K562 (cell line): ENCODE data around the gene TMC4. TPM values are rescaled to one million over a fixed set of nuclear protein-coding genes. Genes with fewer than 3 reads are reported as not detected.
A peak's percentile ranks its signal among the peaks of the same experiment; 100 is the strongest.

Experiments
- CREBBP ChIP-seq: IDR thresholded peaks from one replicate; pipeline ENCODE4 v1.6.1; 2012; ENCODE audit warnings: low read depth, mild to moderate bottlenecking, control low read depth, inconsistent platforms, low read length
- CXXC5 ChIP-seq: fragments of 250-450 bp; sonication (Bioruptor Pico); IDR thresholded peaks from 2 replicates; pipeline ENCODE4 v1.8.0; 2022; ENCODE audit warnings: inconsistent platforms, mild to moderate bottlenecking, moderate library complexity
- DNMT1 ChIP-seq: fragments of 450-650 bp; IDR thresholded peaks from 2 replicates; pipeline ENCODE4 v1.6.1; 2016; ENCODE audit warnings: antibody characterized with exemption, mild to moderate bottlenecking
- E2F4 ChIP-seq: sonication (generic); formaldehyde crosslinking; IDR thresholded peaks from 2 replicates; pipeline ENCODE4 v1.8.0; 2022; ENCODE audit warnings: mild to moderate bottlenecking, low read depth, missing genetic modification reagents
- EGR1 ChIP-seq: fragments of 450-650 bp; conservative IDR thresholded peaks from 2 replicates; pipeline ENCODE4 v1.6.1; 2017; ENCODE audit warnings: mild to moderate bottlenecking
- GATAD2B ChIP-seq: fragments of 450-650 bp; IDR thresholded peaks from 2 replicates; pipeline ENCODE4 v1.6.1; 2017; ENCODE audit warnings: mild to moderate bottlenecking, borderline replicate concordance
- KLF6 ChIP-seq: fragments of 250-450 bp; sonication (Bioruptor Pico); IDR thresholded peaks from 2 replicates; pipeline ENCODE4 v1.4.0; 2020; ENCODE audit warnings: mild to moderate bottlenecking, moderate library complexity, borderline replicate concordance
- MAFF ChIP-seq: IDR thresholded peaks from 2 replicates; pipeline ENCODE4 v1.6.1; 2012; ENCODE audit warnings: low read length, improper control_type of control experiment
- POLR2G ChIP-seq: fragments of 200-400 bp; formaldehyde crosslinking; IDR thresholded peaks from 2 replicates; pipeline ENCODE4 v1.6.1; 2017; ENCODE audit warnings: low read depth, mild to moderate bottlenecking, antibody characterized with exemption, low read length, moderate library complexity
- PRMT5 ChIP-seq: sonication (generic); formaldehyde crosslinking; IDR thresholded peaks from 2 replicates; pipeline ENCODE4 v1.5.0; 2020; ENCODE audit warnings: missing genetic modification reagents
- SETDB1 ChIP-seq: IDR thresholded peaks from one replicate; pipeline ENCODE4 v1.6.1; 2012; ENCODE audit warnings: low read length, control low read depth, inconsistent platforms
- SFPQ ChIP-seq: fragments of 200-400 bp; formaldehyde crosslinking; IDR thresholded peaks from 2 replicates; pipeline ENCODE4 v1.6.1; 2017; ENCODE audit warnings: mild to moderate bottlenecking, low read depth, low read length, moderate library complexity
- SIN3A ChIP-seq, 2 experiments: fragments of 150-350 bp in 1 of 2; IDR thresholded peaks; 2 replicates each; pipeline ENCODE4 v1.6.1; 2011 to 2016; ENCODE audit warnings: borderline replicate concordance in 2 of 2, low read depth in 2 of 2, low read length in 2 of 2, mild to moderate bottlenecking in 2 of 2, moderate library complexity in 2 of 2; ENCODE audit not compliant: control insufficient read depth in 1 of 2
- SPI1 ChIP-seq: IDR thresholded peaks from 2 replicates; pipeline ENCODE4 v1.6.1; 2011; ENCODE audit warnings: low read depth, low read length, control low read depth, borderline replicate concordance
- TFAP4 ChIP-seq: sonication (generic); formaldehyde crosslinking; IDR thresholded peaks from 2 replicates; pipeline ENCODE4 v1.8.0; 2022; ENCODE audit warnings: missing genetic modification reagents, mild to moderate bottlenecking, moderate library complexity, borderline replicate concordance
- TRIM25 ChIP-seq: fragments of 450-650 bp; IDR thresholded peaks from 2 replicates; pipeline ENCODE4 v1.7.0; 2016; ENCODE audit warnings: borderline replicate concordance
- ZNF146 ChIP-seq: IDR thresholded peaks from one replicate; pipeline ENCODE4 v1.6.1; 2018; ENCODE audit warnings: missing compliant biosample characterization; ENCODE audit not compliant: unreplicated experiment
- ZNF184 ChIP-seq: sonication (generic); formaldehyde crosslinking; IDR thresholded peaks from 2 replicates; pipeline ENCODE4 v1.5.0; 2020; ENCODE audit warnings: missing genetic modification reagents
- ZNF3 ChIP-seq: fragments of 250-450 bp; sonication (Bioruptor Pico); IDR thresholded peaks from 2 replicates; pipeline ENCODE4 v1.5.0; 2021; ENCODE audit warnings: mild to moderate bottlenecking, moderate library complexity
- ZNF586 ChIP-seq: fragments of 450-650 bp; formaldehyde crosslinking; conservative IDR thresholded peaks from 2 replicates; pipeline ENCODE4 v1.4.0; 2020; ENCODE audit warnings: mild to moderate bottlenecking, moderate library complexity
- ZNF766 ChIP-seq: fragments of 200-800 bp; sonication (Bioruptor generic); conservative IDR thresholded peaks from 2 replicates; pipeline ENCODE4 v1.6.1; 2016; ENCODE audit warnings: missing genetic modification characterization, missing compliant biosample characterization
- ZSCAN32 ChIP-seq: fragments of 450-650 bp; formaldehyde crosslinking; IDR thresholded peaks from 2 replicates; pipeline ENCODE4 v1.4.0; 2020; ENCODE audit warnings: mild to moderate bottlenecking, moderate library complexity
- polyA plus RNA-seq, 8 experiments: library from polyadenylated mRNA; depleted of rRNA in 4 of 8; stranded (reverse) in 5 of 8; unstranded in 3 of 8; fragments of >200 nt; fragmentation: Nextera tagmentation in 2 of 8; fragmentation: Illumina TruSeq in 1 of 8; extraction: Ambion mirVana in 2 of 8; extraction: Trizol in 1 of 8; gene quantifications; 2 replicates each; pipeline versions ENCODE4 v1.2.1 to v1.2.3, GENCODE V29; 2011 to 2014; ENCODE audit warnings: inconsistent platforms in 1 of 8, missing spikeins in 1 of 8
- total RNA-seq, 7 experiments: library from RNA; depleted of rRNA in 6 of 7; stranded (reverse); fragments of >200 nt in 6 of 7; fragmentation: Illumina TruSeq in 2 of 7; extraction: Trizol in 2 of 7; gene quantifications; 2 replicates each; pipeline versions ENCODE4 v1.2.1 to v1.2.3, GENCODE V29; 2011 to 2021; ENCODE audit warnings: low replicate concordance in 1 of 7

The TMC4 gene
- total and polyA plus RNA-seq, 9 of the 15 experiments (the other 6 are each of a cell fraction or from before 2014, with no cell fraction given) = 0.12 to 0.79 (median 0.36) TPM; not detected in 2

GRCh38 chr19:54115109-54116063 lies 57.6 kb downstream of the TMC4 start, which contains the start of the genes PRPF31 and TFPT (continued):
- TF ChIP-seq TFAP4 (CRISPR knock-in tag) = peak; percentile 86
- no peak for TF ChIP-seq SPI1
- TF ChIP-seq ZNF766 (CRISPR knock-in tag) = peak; percentile 96
- TF ChIP-seq TRIM25 = no peak
- TF ChIP-seq PRMT5 (CRISPR knock-in tag) = no peak
- TF ChIP-seq MAFF = no peak
- TF ChIP-seq ZNF586 (CRISPR knock-in tag) = no peak
- TF ChIP-seq ZNF146 (CRISPR knock-in tag) = no peak
- no peak for TF ChIP-seq GATAD2B
- peak; percentile 85 for TF ChIP-seq POLR2G
- TF ChIP-seq SIN3A (IDR thresholded peaks at IDR 0.05; ENCODE audit: borderline replicate concordance in 2 of 2, control insufficient read depth in 1 of 2, low read depth in 2 of 2, low read length in 2 of 2) = peak; percentile 95; a peak in 3 of 4 replicates
- no peak for TF ChIP-seq SETDB1
- TF ChIP-seq SFPQ = no peak
- no peak for TF ChIP-seq ZNF184 (CRISPR knock-in tag)
- peak; percentile 99 for TF ChIP-seq CXXC5 (CRISPR knock-in tag)
- peak; percentile 79 for TF ChIP-seq EGR1
- no peak for TF ChIP-seq E2F4 (CRISPR knock-in tag)
- TF ChIP-seq ZNF3 (CRISPR knock-in tag) = no peak
- TF ChIP-seq DNMT1 = no peak
- no peak; the same call in 1 of the 2 replicates for TF ChIP-seq KLF6 (CRISPR knock-in tag)
- no peak for TF ChIP-seq ZSCAN32 (CRISPR knock-in tag)
- no peak for TF ChIP-seq CREBBP
